ENCODE measurements around the gene TTLL12.

Gene TTLL12

DNA sequence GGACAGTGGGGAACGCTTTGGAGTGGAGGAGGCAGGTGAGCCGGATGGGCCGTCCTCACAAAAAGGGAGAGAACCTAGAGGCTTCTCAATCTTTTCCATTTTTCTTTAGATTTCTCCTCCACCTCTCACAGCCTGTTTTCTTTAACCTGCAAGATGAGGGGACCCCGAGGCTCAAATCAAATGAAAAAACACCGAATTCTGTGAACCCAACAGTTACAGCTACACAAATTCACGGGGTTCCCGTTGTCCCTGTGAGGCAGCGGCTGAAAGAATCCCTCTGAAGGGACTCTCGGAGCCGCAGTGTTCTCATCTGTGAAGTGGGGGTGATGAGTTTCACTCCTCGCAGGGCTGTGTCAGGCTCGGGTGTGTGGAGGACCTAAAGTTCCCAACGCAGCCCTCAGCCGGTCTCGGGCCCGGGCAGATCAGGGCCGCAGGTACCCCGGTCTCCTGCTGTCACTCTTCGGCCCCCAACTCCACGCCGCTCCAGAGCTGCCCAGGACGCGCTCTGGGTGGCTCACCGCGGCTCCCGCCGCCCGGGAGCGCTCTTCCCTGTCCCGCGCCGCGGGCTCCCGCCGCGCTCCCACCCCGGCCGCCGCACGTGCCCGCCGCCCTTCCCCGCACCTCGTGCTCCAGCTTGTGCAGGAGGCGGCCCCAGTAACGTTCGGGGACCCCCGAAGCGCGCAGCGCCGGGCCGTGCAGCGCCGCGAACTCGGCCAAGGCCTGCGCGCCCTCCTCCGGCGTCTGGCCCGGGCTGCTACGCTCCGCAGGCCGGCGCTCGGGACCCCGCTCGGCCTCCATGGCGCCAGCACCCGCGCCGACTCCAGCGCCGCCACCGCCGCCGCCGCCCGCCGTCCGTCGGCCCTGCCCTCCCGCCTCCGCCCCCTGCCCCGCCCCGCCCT lies at the start of gene TTLL12:
Gene TTLL12 (minus strand): TSS at position 863 of the 899 bp plus-strand sequence. CDS start 65 bp downstream, at position 798.
- peak; percentile 26 to 27 for ATAC-seq

- ATAC-seq, result no peak
Measured at GRCh38 chr22:43235445-43236409, 48.8 kb upstream of the TTLL12 start.

DNA sequence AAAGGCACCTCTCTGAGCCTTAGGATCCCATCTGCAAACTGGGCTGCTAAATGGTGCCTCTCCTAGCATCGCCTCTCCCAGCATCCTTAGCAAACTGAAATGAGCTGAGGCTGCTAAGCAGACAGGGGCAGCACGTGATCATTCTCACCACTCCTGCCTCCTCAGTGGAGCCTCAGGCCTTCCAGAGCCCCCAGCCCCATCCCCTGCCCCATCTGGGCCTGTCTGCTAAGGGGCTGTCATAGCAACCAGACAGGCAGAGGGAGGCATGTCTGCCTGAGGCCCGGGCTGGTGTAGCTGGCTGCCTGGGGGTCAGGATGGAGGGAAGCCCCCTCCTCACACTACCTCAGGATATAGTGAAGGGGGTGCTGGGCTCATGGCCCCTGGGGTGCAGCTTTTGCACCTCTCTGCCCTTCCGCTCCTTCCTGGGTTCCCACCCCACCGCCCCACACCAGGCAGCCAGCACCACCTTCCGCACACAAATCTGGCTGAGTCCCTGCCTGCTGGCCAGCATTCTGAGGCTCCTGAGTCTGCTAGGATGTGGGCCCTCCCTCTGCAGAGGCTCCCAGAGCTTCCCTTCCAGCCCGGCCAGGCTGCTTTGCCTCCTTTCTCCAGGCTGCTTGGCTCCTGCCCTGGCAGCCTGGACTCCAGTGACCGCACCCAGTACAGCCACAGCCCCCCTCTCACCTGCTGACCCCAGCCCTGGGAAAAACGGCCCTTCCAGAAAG lies 47.5 kb upstream of the TTLL12 start:
- ATAC-seq, result no peak

DNA sequence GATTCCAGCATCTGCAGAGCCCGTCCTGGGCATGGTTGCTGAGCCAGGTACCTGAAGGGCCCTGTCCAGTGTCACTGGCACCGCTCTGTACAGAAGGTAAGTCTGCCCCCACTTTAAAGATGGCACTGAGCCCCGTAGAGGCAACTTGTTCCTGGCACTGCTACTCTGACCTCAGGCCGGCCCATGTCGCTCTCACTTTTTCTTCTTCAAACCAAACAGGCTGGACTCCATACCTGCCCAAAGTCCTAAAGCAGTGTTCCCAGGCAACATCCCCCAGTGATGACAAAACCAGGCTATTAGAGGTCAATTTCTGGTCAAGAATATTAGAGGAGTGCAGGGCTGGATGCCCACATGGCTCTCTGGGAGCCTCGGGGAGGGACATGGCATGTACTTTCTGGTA lies 46.6 kb upstream of the TTLL12 start:
- ATAC-seq, result no peak

DNA sequence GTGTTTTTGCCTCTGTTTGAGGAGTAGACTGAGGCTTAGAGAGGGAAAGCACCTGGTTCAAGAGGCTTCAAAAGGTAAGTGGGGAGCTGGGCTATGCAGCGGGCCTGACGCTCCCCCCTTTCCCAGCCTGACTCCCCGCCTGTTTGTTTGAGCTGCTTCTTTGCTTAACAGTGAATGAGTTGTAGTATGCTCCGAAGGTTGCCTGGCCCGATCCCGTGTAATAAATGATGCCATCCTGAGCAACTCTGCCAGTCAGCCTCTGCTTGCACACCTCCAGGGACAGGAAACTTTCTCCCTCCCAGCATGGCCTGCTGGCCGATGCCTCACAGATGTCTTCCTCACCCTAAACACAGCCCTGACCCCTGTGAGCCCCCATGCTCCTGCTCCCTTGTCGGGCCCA lies 45.5 kb upstream of the TTLL12 start:
- ATAC-seq, result no peak

GRCh38 chr22:43231724-43232034 lies 44.7 kb upstream of the TTLL12 start:
- ATAC-seq, result no peak

- ATAC-seq, result peak; percentile 60
Measured at GRCh38 chr22:43230971-43231723, 44.2 kb upstream of the TTLL12 start.

- ATAC-seq, result no peak
Measured at GRCh38 chr22:43230571-43230970, 43.6 kb upstream of the TTLL12 start.

DNA sequence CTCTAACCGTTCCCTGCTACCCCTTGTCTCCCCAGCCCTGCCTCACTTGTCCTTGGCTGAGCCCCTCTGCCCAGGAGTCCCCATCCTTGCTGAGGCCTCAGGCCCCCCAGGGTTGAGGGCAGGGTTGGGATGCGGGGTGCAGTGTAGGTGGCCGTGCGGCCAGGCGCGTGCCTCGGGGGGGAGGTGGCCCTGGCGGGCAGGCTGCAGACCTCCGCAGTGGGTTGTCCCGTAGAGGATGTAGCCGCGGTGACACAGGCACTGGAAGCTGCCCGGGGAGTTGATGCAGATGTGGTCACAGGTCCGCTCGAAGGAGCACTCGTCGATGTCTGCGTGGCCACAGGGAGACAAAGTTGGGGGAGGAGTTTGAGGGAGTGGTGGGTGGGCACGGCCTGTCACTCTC lies 41.9 kb upstream of the TTLL12 start:
- no peak for ATAC-seq

- no peak for ATAC-seq
Measured at GRCh38 chr22:43228330-43228729, 41.4 kb upstream of the TTLL12 start.

- ATAC-seq, result no peak
Measured at GRCh38 chr22:43227239-43227630, 40.3 kb upstream of the TTLL12 start.

GRCh38 chr22:43226377-43227238 lies 39.7 kb upstream of the TTLL12 start:
- ATAC-seq, result no peak

DNA sequence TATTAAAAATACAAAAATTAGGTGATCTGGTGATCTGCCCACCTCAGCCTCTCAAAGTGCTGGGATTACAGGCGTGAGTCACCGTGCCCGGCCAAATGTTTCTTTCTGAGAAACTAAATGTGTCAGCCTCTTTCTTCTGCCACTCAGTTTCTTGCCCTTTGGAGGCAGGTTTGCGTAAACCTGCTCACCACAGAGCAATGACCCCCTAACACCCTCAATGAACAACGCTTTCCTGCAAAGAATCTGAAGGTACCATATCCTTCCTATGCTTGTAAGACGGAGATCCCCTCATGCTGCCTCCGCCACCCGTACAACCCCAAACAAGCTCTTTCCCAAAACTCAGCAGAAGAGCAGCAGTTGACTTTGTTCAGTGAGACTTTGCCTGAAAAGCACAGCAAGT lies 38.7 kb upstream of the TTLL12 start:
- ATAC-seq, result no peak

DNA sequence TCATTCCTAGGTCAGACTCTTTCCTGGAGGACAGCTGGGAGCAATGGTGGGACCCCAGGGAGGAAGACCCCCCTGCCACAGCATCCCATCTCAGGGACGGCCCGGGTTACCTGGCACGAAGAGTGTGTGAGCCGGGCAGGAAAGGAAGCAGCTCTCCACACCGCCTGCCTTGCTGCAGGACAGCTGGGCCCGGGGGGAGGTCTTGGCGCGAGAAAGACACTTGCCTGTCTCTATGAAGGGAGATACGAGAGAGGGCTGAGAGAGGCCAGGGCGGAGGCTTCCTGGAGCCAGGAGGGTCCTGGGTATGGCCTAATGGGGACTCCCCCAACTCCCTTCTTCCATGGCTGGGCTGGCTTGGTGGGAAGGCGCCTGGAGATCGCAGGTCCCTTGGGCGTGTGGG lies 36.1 kb upstream of the TTLL12 start:
- no peak for ATAC-seq

- no peak for ATAC-seq
Measured at GRCh38 chr22:43222262-43222661, 35.3 kb upstream of the TTLL12 start.

- no peak for ATAC-seq
Measured at GRCh38 chr22:43220625-43221380, 33.9 kb upstream of the TTLL12 start.

DNA sequence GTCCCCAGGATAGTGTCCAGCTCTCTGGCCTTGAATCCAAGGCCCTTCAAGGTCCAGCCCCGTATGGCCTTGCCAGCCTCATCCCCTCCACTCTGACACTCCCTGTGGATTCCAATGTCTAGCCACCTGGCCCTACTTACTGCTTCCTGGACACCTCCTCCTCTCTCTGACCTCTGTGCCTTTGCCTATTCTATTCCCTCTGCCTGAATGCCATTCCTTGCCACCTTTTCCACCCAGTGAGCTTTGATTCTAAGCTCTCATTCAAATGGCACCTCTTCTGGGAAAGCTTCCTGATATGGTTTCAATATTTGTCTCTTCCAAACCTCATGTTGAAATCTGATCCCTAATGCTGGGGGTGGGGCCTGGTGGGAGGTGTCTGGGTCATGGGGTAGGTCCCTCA lies 31.9 kb upstream of the TTLL12 start:
- ATAC-seq, result no peak

GRCh38 chr22:43217285-43218030 lies 30.5 kb upstream of the TTLL12 start:
- ATAC-seq, result no peak

GRCh38 chr22:43216738-43217137 lies 29.8 kb upstream of the TTLL12 start:
- ATAC-seq, result no peak

- ATAC-seq, result no peak
Measured at GRCh38 chr22:43213962-43214361, 27.0 kb upstream of the TTLL12 start.

Measured in activated CD4-positive, CD25-positive, alpha-beta regulatory T cell treated with anti-CD3 and anti-CD28 coated beads, Interleukin-2, amount 50 U/mL, for 24 hours (primary cell).